Measurements from ENCODE around the gene MAGI1. TPM values are rescaled to one million over a fixed set of nuclear protein-coding genes. Genes with fewer than 3 reads are reported as not detected.
"Not testable (repeated sequence)": the region's sequence is repeated elsewhere in the genome, so short reads cannot be mapped to it uniquely, and the experiment has no call there.

Gene MAGI1
- total and polyA plus RNA-seq, 4 donors = 9.9 to 88.1 (median 24.6) TPM

DNA sequence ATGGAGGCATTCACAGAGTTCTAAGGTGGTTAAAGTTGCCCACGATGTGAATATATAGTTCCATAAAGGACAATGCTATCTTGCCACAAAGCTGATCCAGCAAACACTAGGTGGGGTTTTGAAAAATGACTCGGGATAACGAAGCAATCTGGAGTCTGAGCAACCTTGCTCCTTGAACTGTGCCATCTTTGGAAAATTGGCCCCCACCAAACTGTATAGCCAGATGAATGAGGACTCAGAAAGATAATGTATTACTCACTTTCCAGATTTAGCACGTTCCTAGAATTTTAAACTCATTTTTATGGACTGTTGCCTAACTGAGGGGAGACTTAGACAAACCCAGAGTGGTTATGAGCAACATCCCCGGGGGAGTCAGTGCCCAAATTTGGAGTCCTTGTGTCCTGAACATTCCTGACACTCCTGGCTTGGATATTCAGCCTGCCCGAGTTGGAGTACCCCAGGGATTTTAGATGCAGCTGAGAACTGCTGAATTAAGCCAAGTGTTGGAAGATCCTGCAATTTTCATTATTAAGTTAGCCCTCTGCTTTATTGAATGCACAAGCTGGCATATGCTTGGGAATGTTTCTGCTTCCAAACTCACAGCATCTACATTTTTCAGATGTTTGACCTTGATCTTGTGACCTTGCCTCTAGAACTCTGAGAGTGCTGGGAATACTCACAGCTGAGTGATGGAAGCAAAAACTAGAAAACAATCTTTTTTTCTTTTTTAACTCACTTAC lies 8.8 kb upstream of the MAGI1 start:
- WGBS, 2 donors = 62 to 77% methylated on average over 6 of the region's 6 CpGs
- no peak for TF ChIP-seq CTCF (IDR thresholded peaks at IDR 0.05; ENCODE audit: control extremely low read depth, extremely low read depth)
- Histone ChIP-seq H3K27ac (ENCODE audit: low read depth in 1 of 2, low read length in 1 of 2) (peak overlapping the region in 1 of 2 donors; percentile 56), H3K27me3 (ENCODE audit: control insufficient read depth in 3 of 3, insufficient read depth in 3 of 3, low read length in 2 of 3) (peaks cover 0 to 2% (median 0%) of the 10 kb centered on the region in 3 donors), H3K9me3 (ENCODE audit: control insufficient read depth in 4 of 4, insufficient read depth in 3 of 4, low read length in 3 of 4) (no peaks in the 10 kb centered on the region), H3K4me1 (ENCODE audit: control insufficient read depth in 5 of 5, insufficient read depth in 5 of 5, low read length in 5 of 5) (peaks cover 0 to 11% (median 0%) of the 10 kb centered on the region in 5 donors), H3K9ac (ENCODE audit: insufficient read depth in 1 of 2, low read length in 2 of 2) (no peak overlapping the region), H3K36me3 (ENCODE audit: control insufficient read depth in 4 of 4, insufficient read depth in 4 of 4, low read length in 4 of 4) (no peaks in the 10 kb centered on the region), H3K4me3 (no peak overlapping the region)
- no peak for ATAC-seq (ENCODE audit: insufficient read depth, low FRiP score)
- no peak for DNase-seq

DNA sequence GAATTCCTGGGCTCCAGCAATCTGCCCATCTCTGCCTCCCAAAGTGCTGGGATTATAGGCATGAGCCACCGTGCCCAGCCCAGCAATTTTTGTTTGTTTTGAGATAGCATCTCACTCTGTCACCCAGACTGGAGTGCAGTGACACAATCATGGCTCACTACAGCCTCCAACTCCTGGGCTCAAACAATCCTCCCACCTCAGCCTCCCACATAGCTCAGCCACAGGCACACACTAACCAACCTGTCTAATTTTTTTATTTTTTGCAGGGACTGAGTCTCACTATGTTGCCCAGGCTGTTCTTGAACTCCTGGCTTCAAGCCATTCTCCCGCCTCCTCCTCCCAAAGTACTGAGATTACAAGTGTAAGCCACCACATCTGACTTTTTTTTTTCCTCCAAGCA lies 7.6 kb upstream of the MAGI1 start:
- not testable (repeated sequence) for H3K9me3 ChIP-seq (ENCODE audit: control insufficient read depth in 4 of 4, insufficient read depth in 3 of 4, low read length in 3 of 4); ATAC-seq (ENCODE audit: insufficient read depth, low FRiP score); H3K36me3 ChIP-seq (ENCODE audit: control insufficient read depth in 4 of 4, insufficient read depth in 4 of 4, low read length in 4 of 4); H3K4me3 ChIP-seq; H3K9ac ChIP-seq (ENCODE audit: insufficient read depth in 1 of 2, low read length in 2 of 2); H3K27me3 ChIP-seq (ENCODE audit: control insufficient read depth in 3 of 3, insufficient read depth in 3 of 3, low read length in 2 of 3); DNase-seq; H3K27ac ChIP-seq (ENCODE audit: low read depth in 1 of 2, low read length in 1 of 2)
- WGBS, 2 donors = 76 to 79% methylated on average over 2 of the region's 2 CpGs
- H3K4me1 ChIP-seq (ENCODE audit: control insufficient read depth in 5 of 5, insufficient read depth in 5 of 5, low read length in 5 of 5) = peaks cover 0 to 11% (median 0%) of the 10 kb centered on the region in 5 donors

DNA sequence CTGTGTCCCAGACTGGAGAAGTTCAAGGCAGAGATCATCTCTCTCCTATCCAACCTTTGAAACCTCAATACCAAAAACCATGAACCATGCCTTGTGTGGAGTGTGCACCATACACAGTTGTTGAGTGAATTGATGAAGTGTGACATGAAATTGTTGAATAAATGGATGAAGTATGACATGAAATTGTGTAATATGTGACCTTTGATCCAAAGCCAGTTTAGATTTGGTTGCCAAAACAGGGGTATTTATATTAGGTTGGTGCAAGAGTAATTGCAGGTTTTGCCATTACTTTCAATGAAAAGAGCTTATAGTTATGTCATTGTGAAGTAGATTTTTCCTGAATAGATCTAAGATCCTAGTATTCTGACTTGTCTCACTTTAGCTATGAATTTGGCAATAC lies 3.1 kb upstream of the MAGI1 start:
- peaks cover 0 to 19% (median 0%) of the 10 kb centered on the region in 5 donors for H3K4me1 ChIP-seq (ENCODE audit: control insufficient read depth in 5 of 5, insufficient read depth in 5 of 5, low read length in 5 of 5)
- H3K9ac ChIP-seq (ENCODE audit: insufficient read depth in 1 of 2, low read length in 2 of 2) = no peak overlapping the region
- no peak for ATAC-seq (ENCODE audit: insufficient read depth, low FRiP score)
- no peak overlapping the region for H3K4me3 ChIP-seq
- no peaks in the 10 kb centered on the region for H3K9me3 ChIP-seq (ENCODE audit: control insufficient read depth in 4 of 4, insufficient read depth in 3 of 4, low read length in 3 of 4)
- no peak overlapping the region for H3K27ac ChIP-seq (ENCODE audit: low read depth in 1 of 2, low read length in 1 of 2)
- peaks cover 0 to 11% (median 2%) of the 10 kb centered on the region in 3 donors for H3K27me3 ChIP-seq (ENCODE audit: control insufficient read depth in 3 of 3, insufficient read depth in 3 of 3, low read length in 2 of 3)
- TF ChIP-seq CTCF (IDR thresholded peaks at IDR 0.05; ENCODE audit: control extremely low read depth, extremely low read depth) = no peak
- H3K36me3 ChIP-seq (ENCODE audit: control insufficient read depth in 4 of 4, insufficient read depth in 4 of 4, low read length in 4 of 4) = no peaks in the 10 kb centered on the region
- DNase-seq = no peak

DNA sequence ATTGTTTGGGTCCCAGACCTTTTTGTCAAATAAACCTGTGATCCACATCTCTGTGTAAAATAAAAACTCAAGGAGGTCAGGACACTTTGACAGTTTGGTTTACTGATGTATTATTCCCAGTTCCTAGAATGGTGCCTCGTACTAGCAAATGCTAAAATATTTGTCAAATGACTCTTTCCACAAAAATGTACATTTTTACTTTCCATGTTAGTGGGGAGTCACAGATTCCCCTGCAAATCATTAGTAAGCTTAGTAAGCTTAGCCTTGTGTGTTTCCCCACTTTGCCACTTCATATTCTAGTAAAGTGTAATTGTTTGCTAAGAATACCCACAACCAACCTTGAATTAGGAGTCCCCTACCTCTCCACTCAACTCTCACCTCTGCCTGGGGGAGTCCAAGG lies 2.4 kb upstream of the MAGI1 start:
- 85 to 86% methylated on average over 1 of the region's 1 CpG for whole genome bisulfite sequencing, 2 donors
- DNase-seq = no peak
- Histone ChIP-seq H3K27me3 (ENCODE audit: control insufficient read depth in 3 of 3, insufficient read depth in 3 of 3, low read length in 2 of 3) (peaks cover 0 to 11% (median 2%) of the 10 kb centered on the region in 3 donors), H3K4me1 (ENCODE audit: control insufficient read depth in 5 of 5, insufficient read depth in 5 of 5, low read length in 5 of 5) (peaks cover 0 to 19% (median 0%) of the 10 kb centered on the region in 5 donors), H3K9me3 (ENCODE audit: control insufficient read depth in 4 of 4, insufficient read depth in 3 of 4, low read length in 3 of 4) (no peaks in the 10 kb centered on the region), H3K9ac (ENCODE audit: insufficient read depth in 1 of 2, low read length in 2 of 2) (no peak overlapping the region), H3K4me3 (no peak overlapping the region), H3K36me3 (ENCODE audit: control insufficient read depth in 4 of 4, insufficient read depth in 4 of 4, low read length in 4 of 4) (no peaks in the 10 kb centered on the region), H3K27ac (ENCODE audit: low read depth in 1 of 2, low read length in 1 of 2) (no peak overlapping the region)
- TF ChIP-seq CTCF (IDR thresholded peaks at IDR 0.05; ENCODE audit: control extremely low read depth, extremely low read depth) = no peak
- ATAC-seq (ENCODE audit: insufficient read depth, low FRiP score) = no peak

All from lung (tissue), 12 donors.